Bone marrow (tissue), 2 donors: ENCODE data around the gene DLX3.

Experiments
- DNase-seq, 2 donors: peaks; one replicate each; lab custom pipeline; 2025; lab: John Stamatoyannopoulos, UW

DLX3 gene

DNA sequence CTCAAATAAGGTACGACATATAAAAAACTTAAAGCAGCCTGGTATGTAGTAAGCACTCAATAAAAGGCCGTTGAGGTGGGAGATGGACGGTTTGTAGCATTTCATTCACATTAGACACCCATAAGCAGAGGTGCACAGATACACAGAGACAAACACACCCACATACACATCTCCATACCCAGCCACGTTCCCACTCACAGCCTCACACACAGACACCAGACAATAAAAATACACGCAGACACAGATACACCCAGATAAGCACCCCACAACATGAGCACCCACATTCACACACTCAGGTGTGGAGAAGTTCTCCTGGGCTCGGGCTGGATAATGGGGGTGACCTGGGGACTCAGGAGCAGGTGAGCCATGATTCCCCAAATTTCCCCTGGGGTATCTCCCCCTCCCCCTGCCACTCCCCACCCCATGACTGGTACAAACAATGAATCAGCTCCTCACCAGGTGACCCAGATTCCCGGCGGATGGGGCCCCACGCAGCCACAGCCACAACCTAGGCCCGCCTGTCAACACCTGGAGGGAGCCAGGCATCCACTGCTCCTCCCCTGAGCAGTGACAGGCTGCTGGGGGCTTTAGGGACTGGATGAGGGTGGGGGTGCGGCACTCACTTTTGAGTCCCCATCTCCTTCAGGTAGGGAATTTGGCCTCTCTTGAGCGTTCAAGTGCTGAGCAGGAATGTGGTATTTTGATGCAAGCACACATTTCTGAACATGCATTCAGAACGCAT, 2.7 kb downstream of the DLX3 start:
- no peak for DNase-seq

GRCh38 chr17:49991409-49991808, 3.6 kb downstream of the DLX3 start:
- DNase-seq = no peak

DNA sequence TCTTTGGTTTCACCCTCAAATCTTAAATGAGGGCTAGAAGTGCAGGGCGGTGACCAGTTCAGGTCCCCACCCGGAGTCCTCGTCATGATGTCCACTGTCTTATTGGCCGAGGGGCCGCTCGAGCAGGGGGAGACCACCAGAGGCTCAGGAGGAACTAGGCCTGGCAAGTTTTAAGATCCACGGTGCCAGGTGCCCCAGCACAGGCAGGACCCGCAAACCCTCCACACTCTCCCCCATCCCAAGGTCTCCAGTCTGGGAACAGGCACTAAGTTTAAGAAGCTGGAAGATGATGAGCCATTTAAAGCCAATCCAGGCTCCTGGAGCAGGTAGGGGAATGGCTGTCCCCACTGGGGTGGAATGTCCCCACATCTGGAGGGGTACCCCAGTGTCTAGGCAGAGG, 4.1 kb downstream of the DLX3 start:
- DNase-seq = no peak

- no peak for DNase-seq
These were observed 4.7 kb downstream of the DLX3 start for GRCh38 chr17:49990331-49990730.

DNA sequence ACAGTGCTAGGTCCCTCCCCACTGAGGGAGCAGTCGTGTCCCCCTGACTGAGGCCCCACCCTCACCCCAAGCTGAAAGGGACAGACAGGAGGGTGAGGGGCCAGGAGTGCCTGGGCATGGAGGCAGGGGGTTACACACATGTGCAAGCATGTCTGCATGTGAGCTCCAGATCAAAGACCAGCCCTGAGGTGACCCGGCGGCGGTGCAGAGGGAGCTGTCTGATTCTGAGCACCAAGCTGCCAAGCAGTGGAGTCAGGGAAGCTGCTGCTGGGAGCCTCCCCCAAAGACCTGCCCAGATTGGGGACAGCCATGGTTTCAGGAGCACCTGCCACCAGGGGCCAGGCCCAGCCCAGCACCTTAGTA, 5.5 kb downstream of the DLX3 start:
- no peak for DNase-seq

DNA sequence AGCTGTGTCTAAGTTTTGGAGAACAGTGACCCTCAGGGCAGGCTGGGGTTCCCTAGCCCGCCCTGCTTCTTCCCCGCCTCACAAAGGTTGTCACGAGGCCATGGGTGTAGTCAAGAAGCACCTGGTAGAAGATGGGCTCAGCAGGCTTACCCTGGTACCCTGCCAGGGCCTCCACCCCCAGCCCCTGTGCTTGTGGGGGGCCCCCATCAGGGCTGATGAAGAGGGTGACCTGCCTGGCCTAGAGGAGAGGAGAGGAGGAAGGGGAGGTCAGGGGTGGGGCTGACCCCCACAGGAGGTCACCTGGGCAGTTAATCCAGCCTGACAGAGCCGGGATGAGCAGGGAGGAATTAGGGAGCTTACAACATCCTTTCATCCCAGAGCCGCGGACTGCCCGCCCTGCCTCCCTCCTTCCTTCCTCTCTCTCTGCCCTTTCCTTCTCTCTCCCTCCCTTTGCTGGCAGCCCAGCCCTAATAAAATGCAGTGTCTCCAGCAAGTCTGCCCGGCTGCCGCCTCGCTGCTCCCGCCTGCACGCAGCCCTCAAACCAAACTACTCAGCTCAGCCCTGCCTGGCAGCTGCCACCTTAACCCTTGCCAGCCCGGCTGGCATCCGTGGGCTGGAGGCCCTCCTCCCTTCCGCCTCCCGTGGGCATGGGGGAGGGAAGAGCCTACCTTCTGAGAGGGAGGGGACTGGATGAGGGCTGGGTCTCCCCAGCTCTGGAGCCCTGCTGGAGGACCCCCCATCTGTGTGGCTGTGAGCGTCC, 7.2 kb downstream of the DLX3 start:
- no peak for DNase-seq

- no peak for DNase-seq
These were observed 7.8 kb downstream of the DLX3 start for GRCh38 chr17:49987290-49987585.

GRCh38 chr17:49986396-49987289, 8.4 kb downstream of the DLX3 start:
- DNase-seq = no peak

DNA sequence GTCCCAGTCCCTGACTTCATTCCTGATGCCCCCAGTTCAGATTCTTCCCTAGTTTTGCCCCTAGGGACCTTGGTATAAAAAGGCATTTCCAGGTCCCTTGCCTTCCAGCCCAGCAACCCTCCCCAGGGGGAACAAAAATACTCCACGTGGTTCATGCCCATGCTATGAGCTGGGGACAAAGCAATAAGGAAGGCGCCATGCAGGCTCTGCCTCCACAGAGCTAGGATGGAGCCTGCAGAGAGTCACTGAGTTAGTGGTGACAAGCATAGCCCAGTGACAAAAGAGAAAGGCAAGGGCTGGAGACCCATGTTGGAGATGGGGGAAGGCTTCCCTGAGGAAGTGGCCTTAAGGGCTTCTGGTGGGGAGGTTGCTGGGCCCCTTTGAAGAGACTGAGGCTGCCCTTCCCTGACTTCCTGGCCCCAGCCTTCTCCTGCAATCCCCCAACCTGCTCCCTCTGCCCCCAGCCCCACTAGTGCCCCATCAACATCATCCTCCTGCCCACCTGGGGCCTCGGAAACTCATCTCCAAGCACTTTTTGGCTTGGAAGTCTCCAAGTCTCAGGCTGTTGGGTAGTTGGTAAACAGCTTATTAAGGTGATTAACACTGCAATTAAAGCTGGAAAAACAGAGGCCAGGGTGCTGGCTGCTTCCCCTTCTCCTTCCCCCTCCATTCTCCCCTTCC, 9.6 kb downstream of the DLX3 start:
- no peak for DNase-seq

DNA sequence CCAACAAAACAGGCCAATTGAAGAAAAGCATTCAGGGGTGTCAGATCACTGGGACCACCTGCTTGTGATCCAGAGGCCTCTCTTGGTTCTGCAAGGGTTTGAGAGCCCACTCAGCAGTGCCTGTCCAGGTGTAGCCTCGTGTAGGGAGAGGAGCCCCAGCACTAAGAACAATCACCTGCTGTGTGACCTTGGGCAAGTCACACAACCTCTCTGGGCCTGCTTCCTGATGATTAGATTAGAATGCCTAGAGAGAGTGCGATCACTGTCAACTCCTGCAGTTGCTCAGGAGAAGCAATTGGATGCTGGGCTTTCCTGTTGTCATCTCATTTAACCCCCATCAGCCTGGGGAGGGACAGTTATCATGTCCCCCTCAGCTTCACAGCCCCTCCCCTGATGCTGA, 10.2 kb downstream of the DLX3 start:
- no peak for DNase-seq

DNA sequence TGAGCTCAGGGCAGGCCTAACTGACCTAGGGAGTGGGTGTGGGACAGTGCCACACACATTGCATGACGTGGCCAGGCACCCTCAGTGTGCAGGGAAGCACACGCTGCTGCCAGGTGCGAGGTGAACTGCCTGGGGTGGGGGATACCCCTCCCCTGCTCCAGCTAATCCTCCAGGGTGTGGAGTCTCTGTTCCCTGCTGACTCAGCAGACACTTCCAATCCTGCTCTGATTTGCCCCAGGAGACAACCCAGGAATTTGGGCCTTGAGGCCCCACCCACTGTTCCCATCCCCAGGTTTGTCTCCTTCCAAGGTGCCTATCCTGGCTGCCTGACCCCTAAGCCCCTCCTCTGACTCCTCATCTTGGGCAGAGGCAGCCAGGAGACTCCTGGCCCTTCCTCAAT, 10.7 kb downstream of the DLX3 start:
- DNase-seq = no peak

- DNase-seq = no peak
These were observed 14.3 kb downstream of the DLX3 start for GRCh38 chr17:49980703-49981197.

- no peak for DNase-seq
These were observed 15.1 kb downstream of the DLX3 start for GRCh38 chr17:49979748-49980479.

DNA sequence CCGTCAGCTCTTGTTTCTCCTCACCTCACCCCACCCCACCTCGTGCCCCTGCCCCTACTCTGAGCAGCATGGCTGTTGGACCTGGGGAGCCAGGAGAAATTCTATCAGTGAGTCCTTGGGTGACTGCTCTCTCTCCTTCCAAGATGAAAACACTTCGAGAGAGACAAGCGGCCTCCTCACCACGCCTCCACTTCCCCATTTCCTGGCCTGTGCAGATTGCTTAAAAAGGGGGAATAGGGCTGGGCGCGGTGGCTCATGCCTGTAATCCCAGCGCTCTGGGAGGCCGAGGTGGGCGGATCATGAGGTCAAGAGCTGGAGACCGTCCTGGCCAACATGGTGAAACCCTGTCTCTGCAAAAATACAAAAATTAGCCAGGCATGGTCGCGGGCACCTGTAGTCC, 16.5 kb downstream of the DLX3 start:
- DNase-seq = no peak

GRCh38 chr17:49977463-49978389, 17.3 kb downstream of the DLX3 start:
- DNase-seq = no peak

- DNase-seq = no peak
These were observed 18.2 kb downstream of the DLX3 start for GRCh38 chr17:49976828-49977202.

DNA sequence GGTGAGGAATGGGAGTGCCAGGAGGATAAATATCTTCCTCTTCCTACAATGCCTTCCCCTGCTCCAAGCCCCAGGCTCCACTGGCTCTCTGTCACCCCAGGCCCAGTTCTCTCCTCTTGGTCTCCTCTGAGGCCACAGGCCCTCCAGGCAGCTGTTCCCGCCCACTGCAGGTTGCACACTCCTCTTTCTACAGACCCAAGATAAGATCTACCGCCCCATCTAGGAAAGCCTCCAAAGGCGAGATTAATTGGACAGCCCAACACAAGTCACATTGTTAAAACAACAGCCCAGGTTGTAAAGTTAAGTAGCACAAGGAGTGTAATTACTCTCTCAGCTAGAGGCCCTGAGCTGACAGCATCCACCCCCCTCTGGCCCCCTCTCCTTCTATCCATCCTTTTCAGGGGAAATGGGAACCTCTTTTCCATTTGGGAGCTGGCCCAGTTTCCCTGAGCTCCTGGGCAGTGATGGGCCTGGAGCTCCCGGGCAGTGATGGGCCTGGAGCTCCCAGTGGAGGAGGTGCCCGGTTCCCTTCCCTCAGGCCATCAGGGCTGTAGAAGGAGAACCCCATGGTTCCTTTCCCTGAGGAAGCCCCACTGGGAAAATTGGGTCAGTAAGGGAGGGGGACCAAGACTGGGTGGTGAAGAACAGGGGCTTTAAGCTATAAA, 18.7 kb downstream of the DLX3 start:
- no peak for DNase-seq

- DNase-seq = no peak
These were observed 19.5 kb downstream of the DLX3 start for GRCh38 chr17:49975531-49975930.

- no peak for DNase-seq
These were observed 21.8 kb downstream of the DLX3 start for GRCh38 chr17:49973271-49973615.
